A549 treated with AZD9567 at 1 μM for 4 hours (cell line): ENCODE data around the gene FANCE. TPM values are rescaled to one million over a fixed set of nuclear protein-coding genes. Genes with fewer than 3 reads are reported as not detected.

Source experiments
- total RNA-seq: library from RNA; stranded (reverse); fragments of 200-300 nt; extraction: Qiagen RNA extraction; gene quantifications from 5 replicates; pipeline ENCODE4 v1.2.3, GENCODE V29; 2022; ENCODE audit not compliant: insufficient read depth

The FANCE gene
- total RNA-seq, result 3.9 to 4.4 TPM (median 4.3 TPM) in 5 replicates

DNA sequence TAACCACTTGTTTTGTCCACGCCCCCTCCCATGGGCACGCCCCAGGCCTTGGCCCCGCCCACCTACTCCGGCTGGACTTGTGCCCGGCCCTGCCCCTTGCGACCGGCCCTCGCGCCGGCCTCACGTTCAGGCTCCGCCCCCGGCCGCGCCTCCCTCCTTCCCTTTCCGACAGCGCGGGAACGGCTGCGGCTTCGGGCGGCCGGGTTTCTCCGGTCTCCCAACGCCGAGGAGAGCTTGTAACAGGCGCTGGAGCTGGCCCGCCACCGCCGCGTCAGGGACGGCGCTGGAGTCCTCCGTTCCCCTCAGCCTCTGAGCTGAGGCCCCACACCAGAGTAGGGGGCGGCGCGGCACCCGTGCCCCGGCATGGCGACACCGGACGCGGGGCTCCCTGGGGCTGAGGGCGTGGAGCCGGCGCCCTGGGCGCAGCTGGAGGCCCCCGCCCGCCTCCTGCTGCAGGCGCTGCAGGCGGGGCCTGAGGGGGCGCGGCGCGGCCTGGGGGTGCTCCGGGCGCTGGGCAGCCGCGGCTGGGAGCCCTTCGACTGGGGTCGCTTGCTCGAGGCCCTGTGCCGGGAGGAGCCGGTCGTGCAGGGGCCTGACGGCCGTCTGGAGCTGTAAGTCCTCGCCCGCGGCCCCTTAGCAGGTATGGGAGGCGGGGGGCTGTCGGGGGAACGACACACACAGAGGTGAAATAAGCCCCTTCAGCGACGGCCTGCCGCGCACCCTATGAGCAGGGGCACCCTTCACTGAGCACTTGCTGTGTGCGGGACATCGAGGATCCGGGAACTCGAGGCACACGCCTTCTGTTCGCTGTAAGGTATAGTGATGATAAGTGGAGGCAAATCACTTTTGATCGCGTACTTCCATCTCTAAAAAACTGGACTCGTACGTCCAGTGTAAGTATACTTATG is at the start of gene FANCE:
TSS of gene FANCE (plus strand) at position 156 of the 908 bp plus-strand sequence. CDS start at position 364, 208 bp downstream.

GRCh38 chr6:35468181-35468979 is 16.2 kb downstream of the FANCE start, which contains the start of gene RPL10A:
RPL10A (plus strand) TSS chr6:35468401; CDS start chr6:35468435, 34 bp downstream.

GRCh38 chr6:35496841-35497570 is 44.9 kb downstream of the FANCE start, which contains the start of gene TEAD3:
TEAD3 (minus strand) TSS chr6:35497079.

DNA sequence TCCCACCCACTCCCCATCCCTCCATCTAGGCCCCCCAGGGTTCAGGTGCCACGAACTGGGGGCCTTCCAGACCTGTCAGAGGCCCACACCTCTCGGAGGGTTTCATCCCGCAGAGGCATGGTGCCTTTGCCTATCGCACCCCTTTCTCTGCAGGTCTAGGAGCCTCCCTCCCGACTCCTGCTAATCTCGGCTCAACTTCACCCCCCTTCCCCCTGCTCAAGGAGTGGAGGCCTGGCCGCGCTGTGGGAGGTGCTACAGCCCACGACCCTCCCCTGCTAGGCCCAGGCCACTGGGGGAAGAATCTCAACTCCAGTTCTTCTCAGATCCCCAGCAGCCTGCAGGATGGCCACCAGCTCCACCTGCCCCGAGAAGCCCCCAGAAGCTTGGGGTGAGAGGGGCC is 60.6 kb downstream of the FANCE start, which contains the start of gene TULP1:
TSS of gene TULP1 (minus strand) at position 157 of the 400 bp plus-strand sequence. CDS start at position 119, 38 bp downstream.

Other genes with a start within 250 kb of the FANCE start
- 0.01 to 0.05 TPM (median 0.03 TPM) in 4 of 5 replicates, not detected in the other for gene SCUBE3, start 238.4 kb upstream of the FANCE start, total RNA-seq
- gene ZNF76, start 192.6 kb upstream of the FANCE start, total RNA-seq, result 10.6 to 13.4 TPM (median 10.8 TPM) in 5 replicates
- 0.08 to 0.20 TPM (median 0.09 TPM) in 4 of 5 replicates, not detected in the other for gene DEF6, start 154.5 kb upstream of the FANCE start, total RNA-seq
- gene PPARD, start 109.8 kb upstream of the FANCE start, total RNA-seq, result 5.0 to 7.1 TPM (median 6.4 TPM) in 5 replicates
- 1,407 to 1,588 TPM (median 1,574 TPM) in 5 replicates for gene RPL10A, start 16.1 kb downstream of the FANCE start, total RNA-seq
- gene TEAD3, start 44.7 kb downstream of the FANCE start, total RNA-seq, result 3.5 to 7.6 TPM (median 7.1 TPM) in 5 replicates
- not detected in 5 replicates for gene TULP1, start 60.6 kb downstream of the FANCE start, total RNA-seq
- 91.6 to 140 TPM (median 128 TPM) in 5 replicates for gene FKBP5, start 236.6 kb downstream of the FANCE start, total RNA-seq